Small intestine (tissue), 7 donors: Measurements from ENCODE around the gene SELPLG. TPM values are rescaled to one million over a fixed set of nuclear protein-coding genes. Genes with fewer than 3 reads are reported as not detected.

Source experiments
- DNase-seq, 2 donors: peaks; one replicate each; pipeline versions ENCODE4 v3.0.0 to v3.0.0-alpha.2; 2013
- FAIRE-seq: peaks from 2 replicates; lab custom pipeline; 2012; peaks lifted over from hg19 to GRCh38; lab: Jason Lieb, UNC
- H3K27ac ChIP-seq, 3 donors: one replicate each; pipeline ENCODE4 v1.5.1; 2013; ENCODE audit warnings: low read length in 2 of 3, mild to moderate bottlenecking in 2 of 3, control low read depth in 1 of 3, inconsistent platforms in 1 of 3, low read depth in 1 of 3, moderate library complexity in 1 of 3
- H3K27me3 ChIP-seq, 3 donors: one replicate each; pipeline ENCODE4 v1.6.1; 2013; ENCODE audit warnings: low read length in 3 of 3, inconsistent platforms in 1 of 3; ENCODE audit not compliant: control insufficient read depth in 3 of 3, insufficient read depth in 3 of 3
- H3K36me3 ChIP-seq, 3 donors: one replicate each; pipeline ENCODE4 v1.6.1; 2013; ENCODE audit warnings: low read length in 3 of 3, inconsistent platforms in 1 of 3, low read depth in 1 of 3, mild to moderate bottlenecking in 1 of 3, moderate library complexity in 1 of 3; ENCODE audit not compliant: control insufficient read depth in 3 of 3, insufficient read depth in 2 of 3
- H3K4me1 ChIP-seq, 3 donors: one replicate each; pipeline ENCODE4 v1.6.1; 2013; ENCODE audit warnings: low read length in 2 of 3, inconsistent platforms in 1 of 3, low read depth in 1 of 3, mild to moderate bottlenecking in 1 of 3, moderate library complexity in 1 of 3; ENCODE audit not compliant: control insufficient read depth in 3 of 3, insufficient read depth in 2 of 3
- H3K4me3 ChIP-seq, 3 donors: one replicate each; pipeline ENCODE4 v1.5.1; 2013; ENCODE audit warnings: low read length in 3 of 3, control low read depth in 1 of 3, inconsistent platforms in 1 of 3, low read depth in 1 of 3, mild to moderate bottlenecking in 1 of 3, moderate library complexity in 1 of 3
- H3K9me3 ChIP-seq, 2 donors: one replicate each; pipeline ENCODE4 v1.6.1; 2013; ENCODE audit warnings: low read depth in 1 of 2, low read length in 1 of 2; ENCODE audit not compliant: control insufficient read depth in 2 of 2, insufficient read depth in 1 of 2
- WGBS, 3 donors: extraction: QIAGEN DNeasy Blood & Tissue Kit; methylation state at CpG; one replicate each; pipeline ENCODE4 v1.1.7; 2013; 5-methylcytosine and 5-hydroxymethylcytosine counted together
- polyA plus RNA-seq, 4 donors: library from polyadenylated mRNA; stranded (reverse) in 3 of 4; unstranded in 1 of 4; fragments of 200-250 nt in 3 of 4; fragments of 120-200 nt in 1 of 4; gene quantifications; one replicate each; pipeline versions ENCODE4 v1.2.1 to v1.2.3, GENCODE V29; 2013
- donor health status: healthy with polysubstance abuse.
- donor health status: control.
- donor health status: control.
- donor health status: Bipolar disorder and iron deficiency.
- donor health status: healthy.

Gene SELPLG
- polyA plus RNA-seq, 4 donors = 1.1 to 7.2 (median 4.6) TPM

- no peak overlapping the region for H3K4me3 ChIP-seq
- no peak overlapping the region for H3K27ac ChIP-seq
- peaks cover 0 to 2% (median 0%) of the 10 kb centered on the region in 3 donors for H3K4me1 ChIP-seq
- 88 to 93% (median 89%) methylated on average over 3 of the region's 3 CpGs for WGBS, 3 donors
- FAIRE-seq = no peak
- H3K9me3 ChIP-seq = no peaks in the 10 kb centered on the region
- no peak for DNase-seq
- H3K27me3 ChIP-seq = no peaks in the 10 kb centered on the region
- H3K36me3 ChIP-seq = peaks cover 0 to 5% (median 2%) of the 10 kb centered on the region in 3 donors
These were observed 38.4 kb upstream of the SELPLG start for GRCh38 chr12:108672054-108672453.

GRCh38 chr12:108671110-108671509 is 37.4 kb upstream of the SELPLG start:
- Histone ChIP-seq H3K4me3 (no peak overlapping the region), H3K9me3 (no peaks in the 10 kb centered on the region), H3K4me1 (peaks cover 0 to 9% (median 0%) of the 10 kb centered on the region in 3 donors), H3K27ac (no peak overlapping the region), H3K27me3 (no peaks in the 10 kb centered on the region), H3K36me3 (peaks cover 0 to 6% (median 0%) of the 10 kb centered on the region in 3 donors)
- FAIRE-seq (no peak), DNase-seq (no peak)
- WGBS, 3 donors = 91 to 97% (median 91%) methylated on average over 3 of the region's 3 CpGs

GRCh38 chr12:108670066-108670631 is 36.5 kb upstream of the SELPLG start:
- peaks cover 0 to 9% (median 5%) of the 10 kb centered on the region in 3 donors for H3K4me1 ChIP-seq
- no peaks in the 10 kb centered on the region for H3K27me3 ChIP-seq
- H3K36me3 ChIP-seq = peaks cover 0 to 6% (median 0%) of the 10 kb centered on the region in 3 donors
- WGBS, 3 donors = 90 to 92% (median 91%) methylated on average over 7 of the region's 7 CpGs
- H3K4me3 ChIP-seq = no peak overlapping the region
- no peaks in the 10 kb centered on the region for H3K9me3 ChIP-seq
- DNase-seq (no peak), FAIRE-seq (no peak)
- H3K27ac ChIP-seq = no peak overlapping the region

GRCh38 chr12:108668542-108668941 is 34.8 kb upstream of the SELPLG start:
- Histone ChIP-seq H3K4me1 (peaks cover 0 to 11% (median 9%) of the 10 kb centered on the region in 3 donors), H3K4me3 (no peak overlapping the region), H3K27ac (no peak overlapping the region), H3K27me3 (no peaks in the 10 kb centered on the region), H3K9me3 (no peaks in the 10 kb centered on the region), H3K36me3 (peaks cover 0 to 6% (median 0%) of the 10 kb centered on the region in 3 donors)
- 81 to 94% (median 91%) methylated on average over 1 of the region's 1 CpG for WGBS, 3 donors
- FAIRE-seq = no peak
- DNase-seq = no peak

- no peaks in the 10 kb centered on the region for H3K27me3 ChIP-seq
These were observed 34.4 kb upstream of the SELPLG start for GRCh38 chr12:108668063-108668462.

GRCh38 chr12:108667349-108667748 is 33.7 kb upstream of the SELPLG start:
- Histone ChIP-seq H3K9me3 (no peaks in the 10 kb centered on the region), H3K27me3 (no peaks in the 10 kb centered on the region), H3K4me1 (peaks cover 0 to 11% (median 9%) of the 10 kb centered on the region in 3 donors), H3K27ac (peak overlapping the region in 1 of 3 donors; percentile 36), H3K4me3 (no peak overlapping the region), H3K36me3 (peaks cover 0 to 6% (median 0%) of the 10 kb centered on the region in 3 donors)
- DNase-seq (no peak), FAIRE-seq (no peak)
- WGBS, 3 donors = 62 to 92% (median 91%) methylated on average over 2 of the region's 2 CpGs

More at GRCh38 chr12:108668063-108668462, 34.4 kb upstream of the SELPLG start:
- H3K36me3 ChIP-seq = peaks cover 0 to 6% (median 0%) of the 10 kb centered on the region in 3 donors
- no peaks in the 10 kb centered on the region for H3K9me3 ChIP-seq
- DNase-seq = no peak
- peaks cover 0 to 11% (median 9%) of the 10 kb centered on the region in 3 donors for H3K4me1 ChIP-seq
- H3K4me3 ChIP-seq = no peak overlapping the region
- FAIRE-seq = no peak
- no peak overlapping the region for H3K27ac ChIP-seq
- WGBS, 3 donors = 72 to 94% (median 88%) methylated on average over 8 of the region's 8 CpGs

GRCh38 chr12:108666401-108666881 is 32.7 kb upstream of the SELPLG start:
- Histone ChIP-seq H3K27me3 (no peaks in the 10 kb centered on the region), H3K9me3 (no peaks in the 10 kb centered on the region), H3K4me3 (no peak overlapping the region), H3K27ac (peak overlapping the region in 1 of 3 donors; percentile 62), H3K4me1 (peaks cover 0 to 11% (median 9%) of the 10 kb centered on the region in 3 donors), H3K36me3 (peaks cover 0 to 7% (median 0%) of the 10 kb centered on the region in 3 donors)
- DNase-seq (no peak), FAIRE-seq (no peak)
- 65 to 86% (median 85%) methylated on average over 3 of the region's 3 CpGs for WGBS, 3 donors

- Histone ChIP-seq H3K27ac (peak overlapping the region in 2 of 3 donors; percentile 11 to 62), H3K27me3 (no peaks in the 10 kb centered on the region), H3K9me3 (no peaks in the 10 kb centered on the region), H3K4me3 (no peak overlapping the region), H3K36me3 (peaks cover 0 to 7% (median 0%) of the 10 kb centered on the region in 3 donors), H3K4me1 (peaks cover 0 to 11% (median 9%) of the 10 kb centered on the region in 3 donors)
- FAIRE-seq (no peak), DNase-seq (no peak)
- 91 to 92% (median 91%) methylated on average over 6 of the region's 6 CpGs for WGBS, 3 donors
These were observed 32.0 kb upstream of the SELPLG start for GRCh38 chr12:108665608-108666202.
